HG02973 (cell line): ENCODE data around the gene GLIS1.

ENCODE experiments used
- ATAC-seq: cut with Tn5 transposase; IDR thresholded peaks from one replicate; pipeline ENCODE4 v1.9.1; 2021; ENCODE audit warnings: moderate library complexity; ENCODE audit not compliant: unreplicated experiment

Gene GLIS1

GRCh38 chr1:53600561-53600960 lies 138.4 kb downstream of the GLIS1 start:
- ATAC-seq, result no peak

GRCh38 chr1:53600001-53600400 lies 139.0 kb downstream of the GLIS1 start:
- no peak for ATAC-seq

- no peak for ATAC-seq
Measured at GRCh38 chr1:53599481-53599880, 139.5 kb downstream of the GLIS1 start.

GRCh38 chr1:53598966-53599365 lies 140.0 kb downstream of the GLIS1 start:
- no peak for ATAC-seq

- no peak for ATAC-seq
Measured at GRCh38 chr1:53595906-53596305, 143.1 kb downstream of the GLIS1 start.

- no peak for ATAC-seq
Measured at GRCh38 chr1:53594391-53595180, 144.4 kb downstream of the GLIS1 start.

GRCh38 chr1:53593758-53594380 lies 145.1 kb downstream of the GLIS1 start:
- ATAC-seq, result no peak

- ATAC-seq, result no peak
Measured at GRCh38 chr1:53592985-53593757, 145.8 kb downstream of the GLIS1 start.

GRCh38 chr1:53592521-53592982 lies 146.4 kb downstream of the GLIS1 start:
- ATAC-seq, result no peak

GRCh38 chr1:53591924-53592323 lies 147.0 kb downstream of the GLIS1 start:
- no peak for ATAC-seq

- ATAC-seq, result no peak
Measured at GRCh38 chr1:53590531-53591515, 148.1 kb downstream of the GLIS1 start.

- ATAC-seq, result no peak
Measured at GRCh38 chr1:53590104-53590503, 148.9 kb downstream of the GLIS1 start.

GRCh38 chr1:53589043-53589887 lies 149.7 kb downstream of the GLIS1 start:
- no peak for ATAC-seq

- no peak for ATAC-seq
Measured at GRCh38 chr1:53588053-53588779, 150.7 kb downstream of the GLIS1 start.

- no peak for ATAC-seq
Measured at GRCh38 chr1:53587252-53587988, 151.5 kb downstream of the GLIS1 start.

GRCh38 chr1:53586765-53587164 lies 152.2 kb downstream of the GLIS1 start:
- no peak for ATAC-seq

GRCh38 chr1:53585565-53585964 lies 153.4 kb downstream of the GLIS1 start:
- ATAC-seq, result no peak

GRCh38 chr1:53585129-53585528 lies 153.8 kb downstream of the GLIS1 start:
- ATAC-seq, result no peak
